ENCODE measurements around the gene LAMTOR1.

Gene LAMTOR1

DNA sequence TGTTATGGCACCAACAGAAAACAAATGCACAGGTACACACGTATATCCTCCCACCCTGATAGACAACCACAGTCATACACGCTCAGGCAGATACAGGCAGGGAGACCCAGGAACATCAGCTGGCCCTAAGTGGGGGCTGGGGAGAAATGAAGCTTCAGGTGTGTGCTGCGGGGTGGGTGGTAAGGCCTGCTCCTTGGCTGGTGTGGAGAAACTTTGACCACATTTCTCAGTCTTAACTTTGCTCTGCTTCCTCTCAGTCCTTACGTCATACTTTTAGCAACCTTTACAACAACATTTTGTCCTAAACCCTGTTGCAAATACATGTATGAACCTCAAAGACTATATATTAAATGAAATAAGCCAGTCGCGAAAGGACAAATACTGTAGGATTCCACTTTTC lies 16.1 kb upstream of the LAMTOR1 start:
- ATAC-seq (no peak), DNase-seq (no peak)

DNA sequence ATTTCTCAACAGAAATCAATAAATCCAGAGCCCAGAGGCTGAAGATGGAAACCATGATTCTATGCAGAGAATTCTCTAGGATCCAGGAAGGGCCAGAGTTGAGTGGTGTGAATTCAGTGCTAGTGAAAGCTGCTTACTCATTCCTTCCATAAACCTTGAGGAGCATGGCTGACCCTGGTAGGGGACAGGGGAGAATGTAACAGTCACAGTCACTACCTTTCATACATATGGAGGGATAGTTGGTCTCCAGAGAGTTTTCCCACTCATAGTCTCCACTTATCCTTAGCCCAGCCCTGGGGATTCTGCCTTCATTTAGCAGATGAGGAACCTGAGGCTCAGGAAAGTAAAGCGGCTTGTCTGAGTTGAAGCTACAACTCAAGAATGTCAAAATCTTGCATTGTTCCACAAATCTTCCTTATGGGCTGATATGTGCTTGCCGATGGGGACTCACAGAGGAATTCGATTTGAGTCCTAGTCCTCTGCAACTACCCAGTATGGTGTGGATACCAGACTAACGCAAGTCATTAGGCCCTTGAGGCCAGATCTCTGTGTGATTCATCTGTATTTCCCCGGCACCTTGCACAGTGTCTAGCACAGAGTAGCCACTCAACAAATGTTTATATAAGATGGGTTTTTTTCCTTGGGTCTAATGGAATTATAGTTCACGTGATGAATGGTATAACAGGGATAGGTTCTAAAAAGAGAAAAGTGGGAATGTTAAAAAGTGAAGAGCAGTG lies 13.1 kb upstream of the LAMTOR1 start:
- DNase-seq (no peak), ATAC-seq (no peak)

DNA sequence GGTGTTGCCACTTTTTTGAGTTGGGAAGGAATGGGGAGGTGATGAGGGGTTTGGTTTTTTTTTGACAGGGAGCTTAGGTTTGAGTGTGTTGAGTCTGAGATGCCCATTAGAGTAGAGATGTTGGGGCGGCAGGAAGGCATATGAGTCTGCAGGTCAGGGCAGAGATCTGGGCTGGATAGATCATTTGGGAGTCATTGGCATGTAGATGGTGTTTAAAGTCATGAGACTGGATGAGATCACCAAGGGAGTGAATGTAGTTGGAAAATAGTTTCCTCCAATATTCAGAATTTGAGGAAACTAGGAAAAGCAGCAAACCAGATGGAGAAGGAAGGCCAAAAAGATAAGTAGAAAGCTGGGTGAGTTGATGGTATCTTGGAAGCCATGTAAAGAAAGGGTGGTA lies 11.5 kb upstream of the LAMTOR1 start:
- ATAC-seq (no peak), DNase-seq (no peak)

DNA sequence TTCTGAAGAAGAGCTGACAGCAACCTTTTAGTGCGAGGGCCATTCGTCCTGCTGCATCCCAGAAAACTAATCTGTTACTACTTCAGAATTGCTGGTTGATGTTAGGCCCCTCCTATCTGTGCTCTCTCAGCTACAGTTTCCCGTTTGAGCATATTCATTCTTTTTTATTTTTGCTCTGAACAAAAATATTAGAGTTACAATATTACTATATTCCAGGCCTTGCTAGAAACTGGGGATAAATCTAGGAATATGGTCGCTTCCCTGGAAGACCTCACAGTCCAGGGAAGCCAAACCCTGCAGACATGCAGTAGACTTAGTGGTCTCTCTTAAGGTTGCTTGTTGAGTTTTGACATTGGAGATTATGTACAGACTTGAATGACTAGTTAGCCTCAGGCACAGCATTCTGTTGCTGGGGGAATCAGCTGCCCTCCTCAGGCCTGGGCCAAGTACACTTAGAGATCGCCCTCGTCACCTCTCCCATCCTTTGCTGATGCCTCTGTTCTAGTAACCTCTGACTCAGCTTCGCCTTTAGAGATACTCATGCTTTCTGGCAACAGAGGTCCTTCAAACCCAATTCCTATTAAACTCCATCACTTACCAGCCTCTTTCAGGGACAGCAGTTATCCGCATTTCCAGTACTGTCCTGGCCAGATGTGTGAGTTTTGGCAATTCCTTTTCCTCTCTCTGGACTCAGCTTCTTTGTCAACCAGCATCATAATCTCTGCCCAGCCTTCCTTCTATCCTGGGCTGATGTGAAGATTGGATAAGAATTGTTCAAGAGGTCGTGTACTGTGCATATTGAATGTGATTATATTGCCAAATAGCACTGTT lies 10.1 kb upstream of the LAMTOR1 start:
- no peak for ATAC-seq
- DNase-seq: no peak

DNA sequence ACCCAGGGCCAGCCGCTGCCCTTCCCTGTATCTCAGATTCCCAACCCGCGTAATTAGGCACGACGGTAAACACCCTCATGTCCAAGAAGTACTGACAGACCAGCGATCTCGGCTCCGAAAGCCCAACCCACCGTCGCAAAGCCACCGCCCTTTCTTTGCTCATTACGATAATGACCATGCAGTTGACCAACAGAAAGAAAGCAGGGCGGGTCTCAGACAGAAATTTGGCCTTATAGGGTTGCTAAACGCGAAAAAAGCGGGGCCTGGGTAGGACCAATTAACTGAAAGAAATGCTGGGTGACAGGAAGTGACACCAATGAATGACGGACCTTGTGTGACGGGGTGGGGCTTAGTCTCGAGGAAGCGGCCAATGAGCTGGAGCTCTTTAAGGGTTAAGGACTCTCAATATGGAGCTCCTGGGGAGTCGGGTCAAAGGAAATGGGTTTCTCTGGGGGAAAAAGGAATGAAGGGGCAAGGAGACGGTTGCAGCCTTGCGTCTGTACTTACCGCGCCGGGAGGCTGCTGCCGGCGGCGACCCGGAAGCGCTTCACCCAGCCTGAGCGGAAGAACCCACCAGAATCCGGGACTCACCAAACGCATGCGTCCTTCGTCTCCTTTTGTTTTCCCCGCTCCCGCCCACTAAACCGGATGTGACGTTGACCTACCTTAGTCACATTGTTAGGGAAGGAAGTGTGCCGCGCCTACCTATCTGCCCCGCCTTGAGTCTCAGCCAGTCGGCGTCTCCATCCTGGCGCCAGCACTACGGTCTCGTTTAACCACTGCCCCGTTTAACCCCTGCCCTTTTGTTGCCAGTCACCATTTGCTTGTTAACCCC lies 9.3 kb upstream of the LAMTOR1 start, which contains the start of gene ANAPC15:
TSS of gene ANAPC15 (minus strand) at position 553 of the 835 bp plus-strand sequence. CDS start 1,419 bp downstream, outside the sequence.
- peak; percentile 92 for ATAC-seq
- peak; percentile 98 for DNase-seq

DNA sequence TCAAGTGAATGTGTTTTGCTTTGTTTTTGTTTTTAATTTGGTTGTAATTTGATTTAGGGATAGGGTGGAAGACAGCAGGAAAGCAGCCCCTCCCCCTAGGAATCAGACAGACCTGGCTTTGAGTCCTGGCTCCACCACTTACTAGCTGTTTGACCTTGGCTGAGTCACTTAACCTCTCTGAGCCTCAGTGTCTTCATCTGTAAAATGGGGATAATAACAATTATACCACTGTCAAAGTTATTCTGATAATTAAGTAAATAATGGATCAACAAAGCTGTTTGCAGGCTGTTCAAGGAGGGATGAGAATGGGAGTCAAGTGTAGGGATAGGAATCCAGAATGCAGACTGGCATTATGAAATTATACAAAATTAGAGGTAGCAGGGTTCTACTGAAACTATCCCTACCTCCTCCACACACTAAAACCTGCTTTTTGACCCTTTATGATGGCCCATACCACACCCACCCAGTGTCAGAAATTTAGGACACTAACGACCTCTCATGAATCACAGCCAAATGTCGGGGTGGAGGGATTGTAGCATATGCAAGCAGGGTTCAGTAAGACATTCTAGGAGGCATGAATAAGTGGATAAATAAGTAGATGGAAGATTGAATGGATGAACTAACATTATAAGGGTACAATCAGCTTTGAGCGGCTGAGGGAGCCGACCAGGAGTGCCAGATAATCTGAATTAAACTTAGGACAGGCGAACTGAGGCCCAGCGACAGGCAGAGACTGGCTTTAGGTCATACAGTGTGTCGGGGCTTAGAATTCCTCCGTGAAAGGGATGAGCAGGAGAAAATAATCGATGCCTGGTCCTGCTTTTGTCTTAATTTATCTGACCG lies 8.4 kb upstream of the LAMTOR1 start:
- ATAC-seq (no peak), DNase-seq (no peak)

DNA sequence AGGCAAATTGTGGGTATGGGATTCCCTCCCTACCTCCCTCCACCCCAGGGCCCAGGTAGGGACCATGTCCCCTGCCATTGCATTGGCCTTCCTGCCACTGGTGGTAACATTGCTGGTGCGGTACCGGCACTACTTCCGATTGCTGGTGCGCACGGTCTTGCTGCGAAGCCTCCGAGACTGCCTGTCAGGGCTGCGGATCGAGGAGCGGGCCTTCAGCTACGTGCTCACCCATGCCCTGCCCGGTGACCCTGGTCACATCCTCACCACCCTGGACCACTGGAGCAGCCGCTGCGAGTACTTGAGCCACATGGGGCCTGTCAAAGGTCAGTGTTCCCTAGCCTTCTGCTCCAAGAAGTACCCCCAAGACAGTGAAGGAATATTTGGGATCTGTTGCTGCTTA lies 2.8 kb upstream of the LAMTOR1 start, which contains the start of gene TOMT:
TSS of gene TOMT (plus strand) at position 37 of the 400 bp plus-strand sequence. CDS start at position 65, 28 bp downstream.
- no peak for ATAC-seq

DNA sequence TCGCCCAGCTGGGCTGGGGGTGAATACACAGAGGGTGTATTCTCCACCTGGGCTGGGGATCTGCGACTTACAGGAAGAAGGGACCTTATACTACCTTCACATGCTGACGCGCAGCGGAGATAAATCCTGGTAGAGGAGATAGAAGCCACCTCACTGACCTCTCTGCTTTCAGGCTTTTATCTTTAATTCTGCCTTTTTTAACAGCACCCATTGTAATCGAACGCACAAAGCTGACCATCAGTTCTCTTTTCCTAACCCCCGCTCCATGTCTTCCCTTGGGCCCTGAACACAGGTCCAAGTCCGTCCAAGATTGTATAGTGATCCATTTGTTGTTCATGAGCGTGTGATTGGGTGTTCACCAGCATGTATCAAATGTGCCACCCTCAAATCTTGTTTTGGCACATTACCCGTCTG lies 664 bp upstream of the LAMTOR1 start:
- no peak for ATAC-seq
- no peak for DNase-seq

More for the DNA sequence above, 2.8 kb upstream of the LAMTOR1 start, which contains the start of gene TOMT:
- no peak for DNase-seq

DNA sequence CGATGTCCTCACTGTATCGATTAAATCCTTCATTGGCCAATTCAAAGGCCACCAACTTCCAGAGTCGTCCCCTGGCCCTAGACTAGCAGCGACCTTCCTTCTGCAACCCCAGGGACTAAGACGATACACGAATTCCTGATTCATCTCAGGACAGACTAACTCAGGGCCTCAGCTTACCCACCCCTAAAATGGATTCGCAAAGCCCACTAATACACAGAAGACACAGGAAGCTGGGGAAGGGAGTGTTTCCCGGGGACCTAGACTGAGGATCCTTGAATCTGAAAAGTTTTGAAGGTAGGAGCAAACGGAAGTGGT lies 509 bp downstream of the LAMTOR1 start:
- no peak for DNase-seq
- no peak for ATAC-seq

DNA sequence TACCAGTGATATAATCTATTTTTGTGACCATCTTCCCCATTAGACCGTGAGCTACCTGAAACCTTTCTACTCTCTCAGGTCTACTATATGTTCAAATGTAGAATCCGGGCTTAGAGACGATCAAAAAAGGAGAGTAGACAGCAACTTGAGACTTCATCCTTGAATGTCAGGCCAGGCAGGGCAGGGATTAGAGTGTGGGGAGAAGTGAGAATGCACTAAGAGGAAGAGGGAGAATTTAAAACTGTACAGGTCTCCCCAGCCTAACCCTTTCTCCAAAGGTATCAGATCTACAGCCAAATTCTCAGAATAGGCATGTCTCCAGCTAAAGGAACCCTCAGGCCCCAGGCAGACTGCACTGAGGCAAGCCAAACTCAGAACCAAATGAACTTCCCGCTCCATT lies 935 bp downstream of the LAMTOR1 start:
- no peak for DNase-seq
- ATAC-seq: no peak

DNA sequence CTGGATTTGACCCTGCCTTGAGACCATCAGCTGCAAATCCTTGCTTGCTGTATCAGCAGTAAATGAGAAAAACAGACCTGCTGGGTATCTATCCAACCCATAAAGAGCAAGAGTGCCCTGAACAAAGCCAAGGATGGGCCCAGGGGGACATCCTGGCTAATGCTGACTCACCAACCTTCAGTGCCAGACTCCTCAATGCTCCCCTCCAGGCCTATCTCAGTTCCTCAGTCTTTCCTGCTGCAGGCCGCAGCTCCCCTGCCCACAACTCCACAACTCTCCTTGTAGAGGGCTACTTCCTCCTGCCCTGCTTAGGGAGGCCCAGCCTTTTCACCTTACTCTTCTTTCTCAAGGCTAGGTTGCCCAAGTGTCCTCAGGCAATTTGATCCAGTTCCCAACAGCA lies 2.6 kb downstream of the LAMTOR1 start:
- DNase-seq (no peak), ATAC-seq (no peak)

DNA sequence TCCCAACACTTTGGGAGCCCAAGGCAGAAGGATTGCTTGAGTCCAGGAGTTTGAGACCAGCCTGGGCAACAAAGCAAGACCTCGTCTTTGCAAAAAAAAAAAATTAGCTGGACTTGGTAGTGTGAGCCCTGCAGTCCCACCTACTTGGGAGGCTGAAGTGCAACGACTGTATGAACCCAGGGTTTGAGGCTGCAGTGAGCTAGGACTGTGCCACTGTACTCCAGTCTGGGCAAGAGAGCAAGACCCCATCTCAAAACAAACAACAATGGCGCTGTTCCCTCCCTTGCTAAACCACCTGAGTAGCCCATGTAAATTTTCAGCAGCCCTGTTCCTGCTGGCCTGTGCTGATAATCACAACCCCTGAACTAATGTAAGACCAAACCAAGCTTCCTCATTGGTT lies 3.1 kb downstream of the LAMTOR1 start:
- ATAC-seq (no peak), DNase-seq (no peak)

DNA sequence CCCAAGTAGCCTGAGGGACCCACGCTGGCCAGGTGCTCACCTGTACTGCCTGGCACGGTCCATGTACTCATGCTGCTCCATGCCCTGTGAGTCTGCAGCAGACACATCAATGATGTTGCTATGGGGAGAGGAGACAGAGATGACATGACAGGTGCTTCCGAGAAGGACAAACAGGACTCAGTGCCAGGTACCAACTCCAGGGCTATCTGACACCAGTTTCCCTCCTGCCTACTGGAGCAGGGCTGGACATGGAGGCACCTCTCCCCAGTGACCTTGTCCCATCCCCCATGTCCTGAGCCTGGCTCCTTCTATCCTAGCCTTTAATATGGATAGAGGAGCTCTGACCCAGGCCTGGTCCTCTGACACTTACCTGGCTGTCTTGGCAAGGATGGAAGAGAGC lies 4.4 kb downstream of the LAMTOR1 start:
- DNase-seq: no peak
- no peak for ATAC-seq

DNA sequence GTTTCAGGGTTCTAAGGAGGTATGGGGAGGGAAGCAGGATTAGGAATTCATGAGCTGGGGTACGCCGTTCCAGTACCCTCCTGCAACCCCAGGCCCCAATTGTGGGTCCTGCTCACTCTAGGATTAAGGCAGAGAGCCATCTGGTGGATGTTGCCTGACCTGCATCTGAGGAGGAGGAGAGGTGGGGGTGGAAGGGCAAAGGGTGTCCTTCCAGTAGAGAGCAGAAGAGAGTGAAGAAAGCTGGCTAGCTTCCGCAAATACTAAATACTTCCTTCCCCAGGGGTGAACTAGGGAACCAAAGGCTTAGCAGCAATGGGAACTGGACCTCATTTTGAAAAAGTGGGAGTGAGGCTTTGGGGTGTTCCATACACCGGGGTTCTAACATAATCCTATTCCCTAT lies 11.8 kb downstream of the LAMTOR1 start:
- ATAC-seq (peak; percentile 83), DNase-seq (peak; percentile 66)

DNA sequence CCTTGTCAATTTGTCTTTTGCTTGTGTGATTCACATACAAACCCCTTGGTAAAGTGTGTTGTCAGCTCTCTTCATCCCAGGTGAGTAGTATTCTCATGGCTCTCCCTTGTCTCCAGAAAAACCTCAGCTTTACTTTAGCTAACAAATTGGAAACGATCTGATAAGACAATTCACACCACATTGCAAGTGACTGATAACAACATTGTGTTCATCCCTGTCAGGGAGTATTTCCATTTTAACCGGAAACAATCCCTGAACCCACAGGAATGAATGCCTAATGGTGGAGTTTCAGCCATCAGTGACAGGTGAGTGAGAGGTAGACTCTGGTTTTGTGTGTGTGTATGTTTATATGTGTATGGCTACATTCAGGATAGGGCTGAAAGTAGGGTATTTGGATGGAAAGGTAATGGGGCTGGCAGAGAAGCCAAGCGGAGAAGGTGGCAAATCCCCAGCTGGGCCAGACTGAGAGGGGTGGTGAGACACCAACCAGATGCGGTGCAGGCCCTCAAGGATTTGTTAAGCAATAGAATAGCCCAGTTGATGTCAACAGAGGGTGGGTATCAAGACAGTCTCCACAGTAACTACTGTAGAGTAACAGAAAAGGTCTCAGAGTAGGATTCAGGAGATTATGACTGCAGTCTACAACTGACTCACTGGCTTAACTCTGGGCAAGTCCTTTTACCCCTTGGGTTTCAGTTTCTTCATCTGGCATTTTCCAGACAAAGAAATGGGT lies 14.9 kb downstream of the LAMTOR1 start:
- DNase-seq (no peak), ATAC-seq (peak; percentile 54)

DNA sequence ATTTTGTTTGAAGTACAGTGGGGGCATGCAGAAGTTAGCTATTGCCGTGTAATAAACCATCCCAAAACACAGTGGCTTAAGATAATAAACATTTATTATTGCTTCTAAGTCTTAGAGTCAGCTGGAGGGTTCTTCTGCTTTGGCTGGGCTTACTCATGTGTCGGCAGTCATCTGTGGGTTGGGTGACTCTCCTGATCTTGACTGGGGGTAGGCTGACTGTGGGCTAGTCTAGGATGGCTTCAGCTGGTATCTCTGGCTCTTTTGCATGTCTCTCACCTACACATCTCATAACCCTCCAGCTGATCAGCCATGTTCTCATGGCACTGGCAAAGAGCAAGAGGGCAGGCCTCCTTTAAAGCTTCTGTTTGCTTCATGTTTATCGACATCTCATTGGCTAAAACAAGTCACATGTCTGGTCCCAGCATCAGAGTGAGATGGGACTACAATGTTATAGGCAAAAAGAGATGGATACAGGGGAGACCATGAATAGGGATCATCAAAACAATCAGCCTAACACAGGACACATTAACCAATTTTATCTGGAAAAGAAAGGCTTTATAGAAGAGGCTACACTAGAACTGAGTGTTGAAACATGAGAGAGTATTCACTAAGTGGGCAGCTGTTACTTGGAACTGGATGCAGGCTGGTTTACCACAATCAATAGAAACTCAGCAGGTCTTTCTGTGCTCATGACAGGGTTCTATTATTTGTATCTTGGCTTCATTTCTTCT lies 17.3 kb downstream of the LAMTOR1 start:
- ATAC-seq: no peak
- no peak for DNase-seq

DNA sequence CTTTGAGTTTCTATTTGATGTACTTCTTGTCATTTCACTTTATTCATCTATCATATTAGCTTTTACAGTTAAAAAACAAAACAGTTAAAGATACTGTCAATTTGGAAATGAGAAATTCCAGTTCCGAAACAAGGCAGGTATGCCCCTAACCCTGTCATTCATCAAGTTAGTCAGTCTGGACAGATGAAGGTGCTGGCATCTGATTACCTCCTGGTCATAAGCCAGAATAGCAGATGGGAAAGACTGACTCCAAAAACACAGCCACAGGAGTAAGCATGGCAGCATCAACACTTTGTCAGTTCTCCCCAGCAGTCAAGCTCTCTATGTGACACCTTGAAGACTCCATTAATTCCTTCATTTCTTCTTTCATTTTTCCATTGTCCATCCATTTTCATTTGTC lies 18.1 kb downstream of the LAMTOR1 start:
- no peak for DNase-seq
- ATAC-seq: no peak

DNA sequence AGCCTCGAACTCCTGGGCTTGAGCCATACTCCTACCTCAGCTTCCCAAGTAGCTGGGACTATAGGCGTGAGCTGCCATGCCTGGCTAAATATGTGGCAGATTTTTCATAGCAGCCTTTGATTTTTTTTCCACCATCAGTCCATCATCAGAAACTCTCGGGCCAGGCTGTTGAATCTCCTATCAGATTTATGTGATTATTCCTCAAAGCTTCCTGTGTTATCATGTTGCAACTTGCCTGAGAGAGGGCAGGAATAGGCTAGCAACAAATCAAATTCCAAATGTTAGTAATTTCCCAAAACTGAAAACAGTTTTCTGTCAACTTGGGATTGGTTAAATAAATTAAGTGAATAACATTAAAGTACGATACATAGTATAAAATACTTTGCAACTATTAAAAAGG lies 19.0 kb downstream of the LAMTOR1 start:
- no peak for ATAC-seq

DNA sequence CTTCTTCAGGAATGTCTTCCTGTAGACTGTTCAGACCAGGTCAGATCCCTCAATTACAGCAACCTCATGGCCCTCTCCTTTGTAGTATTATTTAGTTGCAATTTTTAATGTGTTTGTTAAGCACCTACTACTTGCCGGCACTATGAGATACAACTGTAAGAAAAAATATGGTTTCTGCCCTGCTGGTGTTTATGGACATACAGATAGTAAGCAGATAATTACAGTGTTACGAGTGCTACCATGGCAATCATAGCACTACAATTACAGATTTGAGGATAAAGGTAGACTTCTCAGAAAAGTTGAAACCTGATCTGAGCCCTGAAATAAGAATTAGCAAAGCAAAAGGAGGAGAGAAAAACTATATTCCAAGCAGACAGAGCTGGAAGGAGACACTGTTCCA lies 19.7 kb downstream of the LAMTOR1 start:
- DNase-seq (no peak), ATAC-seq (no peak)

More for the DNA sequence above, 19.0 kb downstream of the LAMTOR1 start:
- no peak for DNase-seq

DNA sequence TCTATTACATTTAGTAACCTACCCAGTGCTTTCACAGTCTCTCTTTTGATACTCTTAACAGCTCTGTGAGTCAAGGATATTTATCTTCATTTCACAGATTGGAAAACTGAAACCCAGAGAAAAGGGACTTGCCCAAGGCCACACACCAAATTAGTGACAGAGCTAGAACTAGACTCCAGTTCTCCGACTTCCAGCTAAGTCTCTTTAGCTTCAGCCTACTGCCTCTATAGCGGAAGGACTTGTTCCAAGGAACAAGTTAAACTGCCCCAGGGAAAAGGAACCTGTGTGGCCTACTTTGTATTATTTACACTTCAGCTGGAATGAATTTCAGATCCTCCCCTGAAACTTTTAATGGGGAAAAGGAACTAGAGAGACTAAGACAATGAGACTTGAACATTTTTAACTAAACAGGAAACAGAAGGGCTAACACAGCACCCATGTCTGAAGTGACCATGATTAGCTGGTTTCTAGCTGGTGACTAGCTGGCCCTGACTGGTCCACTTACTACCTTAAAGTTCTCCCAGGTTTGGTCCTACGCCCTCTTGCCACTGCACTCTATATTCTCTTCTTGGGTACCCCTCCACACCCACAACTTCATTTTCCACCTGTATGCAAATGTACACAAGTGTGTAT lies 21.2 kb downstream of the LAMTOR1 start:
- ATAC-seq (no peak), DNase-seq (no peak)
